Skeletal muscle tissue (tissue), 4 donors: ENCODE data around the gene GNS. TPM values are rescaled to one million over a fixed set of nuclear protein-coding genes. Genes with fewer than 3 reads are reported as not detected.

Experiments used
- H3K27ac ChIP-seq: one replicate; pipeline ENCODE4 v1.7.0; 2013; ENCODE audit warnings: mild to moderate bottlenecking, low read depth, low read length, inconsistent platforms
- H3K27me3 ChIP-seq, 3 donors: one replicate each; pipeline ENCODE4 v1.7.0; 2013; ENCODE audit warnings: low read length in 3 of 3; ENCODE audit not compliant: control insufficient read depth in 3 of 3, insufficient read depth in 3 of 3
- H3K36me3 ChIP-seq, 3 donors: one replicate each; pipeline ENCODE4 v1.7.0; 2013; ENCODE audit warnings: low read length in 3 of 3; ENCODE audit not compliant: control insufficient read depth in 3 of 3, insufficient read depth in 3 of 3
- H3K4me1 ChIP-seq, 3 donors: one replicate each; pipeline ENCODE4 v1.7.0; 2013; ENCODE audit warnings: low read length in 3 of 3, mild to moderate bottlenecking in 3 of 3; ENCODE audit not compliant: control insufficient read depth in 3 of 3, insufficient read depth in 3 of 3
- H3K4me3 ChIP-seq, 3 donors: one replicate each; pipeline ENCODE4 v1.7.0; 2013; ENCODE audit warnings: low read length in 3 of 3
- H3K9ac ChIP-seq, 3 donors: one replicate each; pipeline ENCODE4 v1.7.0; 2013; ENCODE audit warnings: low read length in 3 of 3, mild to moderate bottlenecking in 3 of 3, moderate library complexity in 2 of 3, low read depth in 1 of 3
- H3K9me3 ChIP-seq, 3 donors: one replicate each; pipeline ENCODE4 v1.7.0; 2013; ENCODE audit warnings: low read length in 3 of 3; ENCODE audit not compliant: control insufficient read depth in 3 of 3
- total RNA-seq: library from RNA; depleted of rRNA; stranded (reverse); fragments of >200 nt; gene quantifications from one replicate; pipeline ENCODE4 v1.2.3, GENCODE V29; 2014
- donor health status: Osteomylitis.

Gene GNS
- total RNA-seq, 1 donor from 2014 or later, result 88.2 TPM

- peaks cover 0 to 4% (median 3%) of the 10 kb centered on the region in 3 donors for H3K4me1 ChIP-seq
- H3K9ac ChIP-seq, result no peak overlapping the region
- no peaks in the 10 kb centered on the region for H3K36me3 ChIP-seq
- no peaks in the 10 kb centered on the region for H3K27me3 ChIP-seq
- no peaks in the 10 kb centered on the region for H3K9me3 ChIP-seq
- no peak overlapping the region for H3K4me3 ChIP-seq
- no peak overlapping the region for H3K27ac ChIP-seq
Observed at GRCh38 chr12:64709429-64709828, 49.8 kb downstream of the GNS start.

- no peaks in the 10 kb centered on the region for H3K36me3 ChIP-seq
- no peak overlapping the region for H3K4me3 ChIP-seq
- H3K9ac ChIP-seq, result no peak overlapping the region
- no peaks in the 10 kb centered on the region for H3K9me3 ChIP-seq
- H3K4me1 ChIP-seq, result peaks cover 0 to 4% (median 3%) of the 10 kb centered on the region in 3 donors
- H3K27ac ChIP-seq, result no peak overlapping the region
- H3K27me3 ChIP-seq, result no peaks in the 10 kb centered on the region
Observed at GRCh38 chr12:64707926-64708325, 51.3 kb downstream of the GNS start.

GRCh38 chr12:64707362-64707761, 51.8 kb downstream of the GNS start:
- H3K9me3 ChIP-seq, result no peaks in the 10 kb centered on the region
- peaks cover 0 to 4% (median 3%) of the 10 kb centered on the region in 3 donors for H3K4me1 ChIP-seq
- H3K36me3 ChIP-seq, result no peaks in the 10 kb centered on the region
- no peaks in the 10 kb centered on the region for H3K27me3 ChIP-seq
- no peak overlapping the region for H3K27ac ChIP-seq
- H3K4me3 ChIP-seq, result no peak overlapping the region
- H3K9ac ChIP-seq, result no peak overlapping the region

- Histone ChIP-seq H3K9me3 (no peaks in the 10 kb centered on the region), H3K4me3 (no peak overlapping the region), H3K36me3 (no peaks in the 10 kb centered on the region), H3K27me3 (no peaks in the 10 kb centered on the region), H3K4me1 (peaks cover 0 to 4% (median 3%) of the 10 kb centered on the region in 3 donors), H3K9ac (no peak overlapping the region), H3K27ac (no peak overlapping the region)
Observed at GRCh38 chr12:64706857-64707256, 52.3 kb downstream of the GNS start.

- Histone ChIP-seq H3K9me3 (no peaks in the 10 kb centered on the region), H3K4me1 (peaks cover 0 to 4% (median 3%) of the 10 kb centered on the region in 3 donors), H3K36me3 (no peaks in the 10 kb centered on the region), H3K4me3 (no peak overlapping the region), H3K27ac (no peak overlapping the region), H3K27me3 (no peaks in the 10 kb centered on the region), H3K9ac (no peak overlapping the region)
Observed at GRCh38 chr12:64706306-64706705, 52.9 kb downstream of the GNS start.

- no peak overlapping the region for H3K4me3 ChIP-seq
- no peaks in the 10 kb centered on the region for H3K9me3 ChIP-seq
- peaks cover 0 to under 1% (median 0%) of the 10 kb centered on the region in 3 donors for H3K4me1 ChIP-seq
- H3K27ac ChIP-seq, result no peak overlapping the region
- H3K36me3 ChIP-seq, result no peaks in the 10 kb centered on the region
- no peak overlapping the region for H3K9ac ChIP-seq
- no peaks in the 10 kb centered on the region for H3K27me3 ChIP-seq
Observed at GRCh38 chr12:64701283-64701682, 57.9 kb downstream of the GNS start.

GRCh38 chr12:64700532-64700931, 58.7 kb downstream of the GNS start:
- Histone ChIP-seq H3K4me3 (no peak overlapping the region), H3K4me1 (no peaks in the 10 kb centered on the region), H3K27ac (no peak overlapping the region), H3K36me3 (peaks cover 0 to 2% (median 1%) of the 10 kb centered on the region in 3 donors), H3K27me3 (no peaks in the 10 kb centered on the region), H3K9me3 (no peaks in the 10 kb centered on the region), H3K9ac (no peak overlapping the region)

- Histone ChIP-seq H3K27me3 (no peaks in the 10 kb centered on the region), H3K4me3 (no peak overlapping the region), H3K9ac (no peak overlapping the region), H3K9me3 (no peaks in the 10 kb centered on the region), H3K27ac (no peak overlapping the region), H3K4me1 (no peaks in the 10 kb centered on the region), H3K36me3 (peaks cover 0 to 10% (median 4%) of the 10 kb centered on the region in 3 donors)
Observed at GRCh38 chr12:64699504-64700115, 59.6 kb downstream of the GNS start.

- no peaks in the 10 kb centered on the region for H3K27me3 ChIP-seq
- H3K4me1 ChIP-seq, result peaks cover 0 to 5% (median 3%) of the 10 kb centered on the region in 3 donors
- no peak overlapping the region for H3K27ac ChIP-seq
- no peaks in the 10 kb centered on the region for H3K9me3 ChIP-seq
- H3K9ac ChIP-seq, result no peak overlapping the region
- no peak overlapping the region for H3K4me3 ChIP-seq
- peaks cover 0 to 13% (median 4%) of the 10 kb centered on the region in 3 donors for H3K36me3 ChIP-seq
Observed at GRCh38 chr12:64696080-64696741, 63.0 kb downstream of the GNS start.

- Histone ChIP-seq H3K36me3 (peaks cover 0 to 13% (median 4%) of the 10 kb centered on the region in 3 donors), H3K9me3 (no peaks in the 10 kb centered on the region), H3K9ac (peak overlapping the region in 1 of 3 donors; percentile 16), H3K27me3 (no peaks in the 10 kb centered on the region), H3K4me1 (peaks cover 0 to 6% (median 3%) of the 10 kb centered on the region in 3 donors), H3K27ac (no peak overlapping the region), H3K4me3 (no peak overlapping the region)
Observed at GRCh38 chr12:64695550-64695949, 63.7 kb downstream of the GNS start.
